Activated T-cell treated with anti-CD3 and anti-CD28 coated beads, Interleukin-2, amount 50 U/mL, for 72 hours (primary cell): ENCODE results near the gene LPCAT2. TPM values are rescaled to one million over a fixed set of nuclear protein-coding genes. Genes with fewer than 3 reads are reported as not detected.

ENCODE experiments used
- ATAC-seq, 2 donors: fragments of 150-1000 bp; cut with Tn5 transposase; replicated peaks in 1 of 2; 2 replicates each; pipeline ENCODE4 v1.10.0; 2021; ENCODE audit warnings: moderate library complexity in 2 of 2, mild to moderate bottlenecking in 1 of 2
- DNase-seq, 2 donors: peaks; one replicate each; pipeline ENCODE4 v3.0.0; 2021 to 2022; ENCODE audit warnings: mixed read lengths in 1 of 2
- H3K27ac Mint-ChIP-seq: one replicate; pipeline ENCODE4 v1.8.0; 2022; ENCODE audit warnings: mild to moderate bottlenecking, moderate library complexity, mixed read lengths
- H3K27me3 Mint-ChIP-seq: one replicate; pipeline ENCODE4 v1.8.0; 2022; ENCODE audit warnings: low read depth, mixed read lengths
- H3K36me3 Mint-ChIP-seq, 2 donors: one replicate each; pipeline ENCODE4 v1.8.0; 2022; ENCODE audit warnings: mixed read lengths in 2 of 2, mild to moderate bottlenecking in 1 of 2; ENCODE audit not compliant: insufficient read depth in 2 of 2
- H3K4me1 Mint-ChIP-seq: one replicate; pipeline ENCODE4 v1.8.0; 2022; ENCODE audit warnings: low read depth, mixed read lengths
- H3K4me3 Mint-ChIP-seq, 2 donors: one replicate each; pipeline ENCODE4 v1.8.0; 2022; ENCODE audit warnings: mild to moderate bottlenecking in 2 of 2, mixed read lengths in 2 of 2, moderate library complexity in 2 of 2
- H3K9me3 Mint-ChIP-seq, 2 donors: one replicate each; pipeline ENCODE4 v1.8.0; 2022; ENCODE audit warnings: mixed read lengths in 2 of 2
- total RNA-seq, 2 donors: library from RNA; stranded (reverse); gene quantifications; one replicate each; pipeline ENCODE4 v1.2.3, GENCODE V29; 2022

Gene LPCAT2
- total RNA-seq, 2 donors from 2014 or later: 1.5 to 2.0 TPM

GRCh38 chr16:55489119-55489955, 19.5 kb upstream of the LPCAT2 start:
- H3K27me3 Mint-ChIP-seq: peaks cover 20% of the 10 kb centered on the region
- no peak for ATAC-seq
- DNase-seq: no peak
- peaks cover 0 to 2% of the 10 kb centered on the region in 2 donors for H3K36me3 Mint-ChIP-seq
- H3K4me1 Mint-ChIP-seq: no peaks in the 10 kb centered on the region
- H3K4me3 Mint-ChIP-seq: no peak overlapping the region
- H3K9me3 Mint-ChIP-seq: peaks cover 0 to 4% of the 10 kb centered on the region in 2 donors
- no peak overlapping the region for H3K27ac Mint-ChIP-seq

- H3K4me3 Mint-ChIP-seq: no peak overlapping the region
- ATAC-seq (no peak), DNase-seq (no peak)
- H3K9me3 Mint-ChIP-seq: no peaks in the 10 kb centered on the region
- peaks cover 22% of the 10 kb centered on the region for H3K27me3 Mint-ChIP-seq
- no peaks in the 10 kb centered on the region for H3K36me3 Mint-ChIP-seq
- H3K4me1 Mint-ChIP-seq: no peaks in the 10 kb centered on the region
- no peak overlapping the region for H3K27ac Mint-ChIP-seq
These were observed 19.0 kb upstream of the LPCAT2 start for GRCh38 chr16:55489956-55490265.

- H3K9me3 Mint-ChIP-seq: no peaks in the 10 kb centered on the region
- no peaks in the 10 kb centered on the region for H3K4me1 Mint-ChIP-seq
- H3K4me3 Mint-ChIP-seq: no peak overlapping the region
- H3K27me3 Mint-ChIP-seq: peaks cover 21% of the 10 kb centered on the region
- DNase-seq: no peak
- no peak for ATAC-seq
- H3K36me3 Mint-ChIP-seq: no peaks in the 10 kb centered on the region
- no peak overlapping the region for H3K27ac Mint-ChIP-seq
These were observed 18.6 kb upstream of the LPCAT2 start for GRCh38 chr16:55490301-55490700.

DNA sequence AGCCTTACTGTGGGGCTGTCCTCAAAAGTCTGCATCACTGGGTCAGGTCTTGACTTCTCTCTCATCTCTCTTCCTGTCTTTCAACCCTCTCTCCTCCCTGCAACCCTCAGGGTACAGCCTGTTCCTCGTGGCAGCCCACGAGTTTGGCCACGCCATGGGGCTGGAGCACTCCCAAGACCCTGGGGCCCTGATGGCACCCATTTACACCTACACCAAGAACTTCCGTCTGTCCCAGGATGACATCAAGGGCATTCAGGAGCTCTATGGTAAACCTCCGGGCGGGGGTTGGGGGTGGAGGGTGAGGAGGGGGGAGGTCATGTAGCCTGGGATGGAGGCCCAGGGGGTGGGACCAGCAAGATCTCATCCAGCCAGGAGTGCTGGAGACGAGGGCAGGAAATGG, 17.2 kb upstream of the LPCAT2 start:
- H3K36me3 Mint-ChIP-seq: no peaks in the 10 kb centered on the region
- no peak overlapping the region for H3K27ac Mint-ChIP-seq
- DNase-seq (no peak), ATAC-seq (no peak)
- no peaks in the 10 kb centered on the region for H3K4me1 Mint-ChIP-seq
- H3K4me3 Mint-ChIP-seq: no peak overlapping the region
- peaks cover 27% of the 10 kb centered on the region for H3K27me3 Mint-ChIP-seq
- no peaks in the 10 kb centered on the region for H3K9me3 Mint-ChIP-seq

DNA sequence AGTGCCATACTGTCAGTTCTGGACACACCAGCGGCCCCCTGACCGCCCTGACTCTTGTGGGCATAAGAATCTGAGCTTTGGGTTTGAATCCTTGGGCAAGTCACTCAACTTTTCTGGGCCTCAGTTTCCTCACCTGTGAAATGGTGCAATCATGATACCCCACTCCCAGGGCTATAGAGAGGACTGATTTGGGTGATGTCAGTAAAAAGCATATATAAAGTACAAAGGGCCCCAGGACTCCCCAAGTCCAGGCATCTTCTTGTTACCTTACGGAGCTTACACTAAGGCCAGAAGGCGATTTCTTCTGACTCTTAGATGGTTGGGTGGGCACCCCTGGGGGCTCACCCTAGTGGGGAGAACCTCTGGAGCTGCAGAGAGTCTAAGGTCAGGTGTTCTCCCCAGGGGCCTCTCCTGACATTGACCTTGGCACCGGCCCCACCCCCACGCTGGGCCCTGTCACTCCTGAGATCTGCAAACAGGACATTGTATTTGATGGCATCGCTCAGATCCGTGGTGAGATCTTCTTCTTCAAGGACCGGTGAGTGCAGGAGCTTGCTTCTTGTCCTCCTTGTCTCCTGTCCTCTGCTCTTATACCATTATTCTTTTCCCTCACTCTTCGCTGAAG, 16.0 kb upstream of the LPCAT2 start:
- Mint-ChIP-seq H3K9me3 (no peaks in the 10 kb centered on the region), H3K36me3 (no peaks in the 10 kb centered on the region), H3K27me3 (peaks cover 27% of the 10 kb centered on the region), H3K27ac (no peak overlapping the region), H3K4me1 (no peaks in the 10 kb centered on the region), H3K4me3 (no peak overlapping the region)
- no peak for ATAC-seq
- DNase-seq: no peak

GRCh38 chr16:55494994-55495421, 13.9 kb upstream of the LPCAT2 start:
- DNase-seq (no peak), ATAC-seq (no peak)
- Mint-ChIP-seq H3K4me3 (no peak overlapping the region), H3K27ac (no peak overlapping the region), H3K9me3 (no peaks in the 10 kb centered on the region), H3K36me3 (no peaks in the 10 kb centered on the region), H3K27me3 (peaks cover 17% of the 10 kb centered on the region), H3K4me1 (peaks cover 9% of the 10 kb centered on the region)

GRCh38 chr16:55495616-55496289, 13.1 kb upstream of the LPCAT2 start:
- Mint-ChIP-seq H3K4me1 (peaks cover 17% of the 10 kb centered on the region), H3K36me3 (no peaks in the 10 kb centered on the region), H3K27ac (no peak overlapping the region), H3K27me3 (peaks cover 17% of the 10 kb centered on the region), H3K4me3 (no peak overlapping the region), H3K9me3 (no peaks in the 10 kb centered on the region)
- ATAC-seq: no peak
- no peak for DNase-seq

DNA sequence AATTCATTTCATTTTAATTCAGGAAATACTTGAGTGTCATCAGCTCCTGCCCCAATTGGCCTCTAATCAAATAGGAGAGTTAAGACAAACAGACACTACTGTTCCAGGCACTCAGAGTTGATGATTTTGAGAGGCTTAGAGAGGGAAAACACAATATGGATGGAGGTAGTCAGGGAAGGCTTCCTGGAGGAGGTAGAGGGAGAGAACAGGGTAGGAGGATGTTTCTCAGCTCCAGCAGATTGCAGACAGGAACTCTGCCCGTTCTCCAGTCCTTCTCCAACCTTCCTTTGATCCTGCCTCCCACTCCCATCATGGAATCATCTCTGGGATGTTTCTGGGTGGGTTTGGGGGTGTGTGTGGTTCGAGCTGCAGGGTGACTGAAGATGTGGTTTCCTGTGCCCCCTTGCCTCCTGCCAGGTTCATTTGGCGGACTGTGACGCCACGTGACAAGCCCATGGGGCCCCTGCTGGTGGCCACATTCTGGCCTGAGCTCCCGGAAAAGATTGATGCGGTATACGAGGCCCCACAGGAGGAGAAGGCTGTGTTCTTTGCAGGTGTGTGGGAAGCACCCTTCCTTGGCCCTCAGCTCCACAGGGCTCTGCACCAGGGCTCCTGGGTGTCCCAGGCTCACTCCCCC, 12.2 kb upstream of the LPCAT2 start:
- no peak for ATAC-seq
- Mint-ChIP-seq H3K27ac (no peak overlapping the region), H3K4me1 (peaks cover 18% of the 10 kb centered on the region), H3K9me3 (no peaks in the 10 kb centered on the region), H3K4me3 (no peak overlapping the region), H3K36me3 (no peaks in the 10 kb centered on the region), H3K27me3 (peaks cover 23% of the 10 kb centered on the region)
- no peak for DNase-seq

DNA sequence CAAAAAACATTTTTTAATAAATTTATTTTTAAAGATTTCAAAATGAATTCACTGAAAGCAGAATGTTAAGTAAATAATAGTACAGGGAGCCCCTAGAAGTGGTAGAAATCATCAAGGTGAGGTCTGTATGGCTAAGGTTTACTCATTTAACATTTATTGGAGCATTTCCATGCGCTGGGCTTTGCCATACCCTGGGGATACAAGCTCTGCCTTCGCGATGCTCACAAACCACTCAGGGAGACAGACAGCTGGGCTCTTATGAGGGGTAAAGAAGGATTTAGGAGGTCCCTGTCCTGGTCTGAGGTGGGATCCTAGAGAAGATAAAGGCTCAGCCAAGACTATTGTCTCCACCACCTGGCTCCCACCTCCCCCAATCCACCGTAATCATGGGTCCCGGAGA, 11.3 kb upstream of the LPCAT2 start:
- Mint-ChIP-seq H3K9me3 (no peaks in the 10 kb centered on the region), H3K4me3 (no peak overlapping the region), H3K27ac (no peak overlapping the region), H3K36me3 (no peaks in the 10 kb centered on the region), H3K27me3 (peaks cover 25% of the 10 kb centered on the region), H3K4me1 (peaks cover 18% of the 10 kb centered on the region)
- no peak for ATAC-seq
- no peak for DNase-seq

- no peak overlapping the region for H3K27ac Mint-ChIP-seq
- no peak for DNase-seq
- H3K4me3 Mint-ChIP-seq: no peak overlapping the region
- H3K9me3 Mint-ChIP-seq: no peaks in the 10 kb centered on the region
- peaks cover 18% of the 10 kb centered on the region for H3K4me1 Mint-ChIP-seq
- H3K27me3 Mint-ChIP-seq: peaks cover 25% of the 10 kb centered on the region
- no peak for ATAC-seq
- H3K36me3 Mint-ChIP-seq: no peaks in the 10 kb centered on the region
These were observed 10.8 kb upstream of the LPCAT2 start for GRCh38 chr16:55498101-55498500.

- no peaks in the 10 kb centered on the region for H3K36me3 Mint-ChIP-seq
- DNase-seq: no peak
- no peak overlapping the region for H3K27ac Mint-ChIP-seq
- no peaks in the 10 kb centered on the region for H3K9me3 Mint-ChIP-seq
- H3K4me1 Mint-ChIP-seq: peaks cover 18% of the 10 kb centered on the region
- H3K27me3 Mint-ChIP-seq: peaks cover 21% of the 10 kb centered on the region
- ATAC-seq: no peak
- H3K4me3 Mint-ChIP-seq: no peak overlapping the region
These were observed 9.6 kb upstream of the LPCAT2 start for GRCh38 chr16:55499281-55499680.

- peaks cover 14% of the 10 kb centered on the region for H3K27me3 Mint-ChIP-seq
- H3K9me3 Mint-ChIP-seq: no peaks in the 10 kb centered on the region
- DNase-seq (peak; percentile 39 to 57), ATAC-seq (peak; percentile 92 to 93)
- no peak overlapping the region for H3K27ac Mint-ChIP-seq
- peak overlapping the region; percentile 3 to 37 for H3K4me3 Mint-ChIP-seq
- H3K4me1 Mint-ChIP-seq: peaks cover 18% of the 10 kb centered on the region
- H3K36me3 Mint-ChIP-seq: no peaks in the 10 kb centered on the region
These were observed 8.8 kb upstream of the LPCAT2 start for GRCh38 chr16:55499951-55500529.

DNA sequence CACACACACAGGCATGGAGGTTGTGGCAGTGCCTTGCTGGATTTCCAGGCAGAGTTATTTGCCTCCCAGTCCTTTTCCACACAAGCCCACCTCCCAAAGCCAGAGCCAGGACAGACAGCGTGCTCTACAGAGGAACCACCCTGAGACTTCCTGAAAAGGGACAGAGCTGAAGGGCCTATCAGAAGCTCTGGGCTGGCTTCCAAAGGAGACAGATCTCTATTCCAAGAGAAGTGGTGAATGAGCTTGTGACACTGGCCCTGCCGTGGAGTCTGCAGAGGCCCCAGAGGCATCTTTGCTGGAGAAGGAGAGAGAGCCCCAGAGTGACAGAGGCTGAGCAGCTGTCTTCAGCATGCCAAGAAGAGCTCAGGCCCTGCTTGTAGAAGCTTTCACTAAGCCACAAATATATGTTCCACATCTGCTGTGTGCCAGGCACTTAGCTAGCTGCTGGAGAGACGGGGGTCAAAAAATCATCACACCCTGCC, 8.3 kb upstream of the LPCAT2 start:
- H3K4me1 Mint-ChIP-seq: peaks cover 18% of the 10 kb centered on the region
- H3K9me3 Mint-ChIP-seq: no peaks in the 10 kb centered on the region

More for the DNA sequence above, 8.3 kb upstream of the LPCAT2 start:
- no peaks in the 10 kb centered on the region for H3K36me3 Mint-ChIP-seq
- no peak overlapping the region for H3K4me3 Mint-ChIP-seq
- DNase-seq (no peak), ATAC-seq (peak in 1 of 2 donors; percentile 15)
- no peak overlapping the region for H3K27ac Mint-ChIP-seq
- peaks cover 14% of the 10 kb centered on the region for H3K27me3 Mint-ChIP-seq
